Stimulated activated CD8-positive, alpha-beta memory T cell treated with anti-CD3 and anti-CD28 coated beads, Interleukin-12 subunit alpha, Interleukin-12 subunit beta, amount 100 ng/mL, for 4 hours (primary cell): Measurements from ENCODE around the gene HIC2.
"Not testable (repeated sequence)": the region's sequence is repeated elsewhere in the genome, so short reads cannot be mapped to it uniquely, and the experiment has no call there.

ENCODE experiments used
- DNase-seq: peaks from one replicate; pipeline ENCODE4 v3.0.0-alpha.2; 2020; ENCODE audit warnings: low read depth

The HIC2 gene

DNA sequence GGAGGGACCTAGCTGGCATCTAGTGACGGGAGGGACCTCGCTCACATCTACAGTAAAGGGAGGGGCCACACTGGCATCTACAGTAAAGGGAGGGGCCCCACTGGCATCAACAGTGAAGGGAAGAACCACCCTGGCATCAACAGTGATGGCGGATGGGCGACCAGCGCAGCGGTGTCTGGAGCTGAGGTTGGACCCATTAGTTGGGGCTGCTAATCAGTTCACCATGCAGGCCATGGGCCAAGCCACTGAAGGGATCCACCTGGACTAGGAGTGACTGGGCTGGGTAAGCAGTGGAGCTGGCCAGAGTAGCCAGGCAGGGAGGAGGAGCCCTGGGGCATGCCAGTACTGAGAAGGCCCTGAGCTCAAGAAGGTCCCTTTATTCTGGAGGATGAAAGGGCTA lies 73.4 kb downstream of the HIC2 start:
- not testable (repeated sequence) for DNase-seq

GRCh38 chr22:21492271-21492670 lies 75.1 kb downstream of the HIC2 start:
- not testable (repeated sequence) for DNase-seq

DNA sequence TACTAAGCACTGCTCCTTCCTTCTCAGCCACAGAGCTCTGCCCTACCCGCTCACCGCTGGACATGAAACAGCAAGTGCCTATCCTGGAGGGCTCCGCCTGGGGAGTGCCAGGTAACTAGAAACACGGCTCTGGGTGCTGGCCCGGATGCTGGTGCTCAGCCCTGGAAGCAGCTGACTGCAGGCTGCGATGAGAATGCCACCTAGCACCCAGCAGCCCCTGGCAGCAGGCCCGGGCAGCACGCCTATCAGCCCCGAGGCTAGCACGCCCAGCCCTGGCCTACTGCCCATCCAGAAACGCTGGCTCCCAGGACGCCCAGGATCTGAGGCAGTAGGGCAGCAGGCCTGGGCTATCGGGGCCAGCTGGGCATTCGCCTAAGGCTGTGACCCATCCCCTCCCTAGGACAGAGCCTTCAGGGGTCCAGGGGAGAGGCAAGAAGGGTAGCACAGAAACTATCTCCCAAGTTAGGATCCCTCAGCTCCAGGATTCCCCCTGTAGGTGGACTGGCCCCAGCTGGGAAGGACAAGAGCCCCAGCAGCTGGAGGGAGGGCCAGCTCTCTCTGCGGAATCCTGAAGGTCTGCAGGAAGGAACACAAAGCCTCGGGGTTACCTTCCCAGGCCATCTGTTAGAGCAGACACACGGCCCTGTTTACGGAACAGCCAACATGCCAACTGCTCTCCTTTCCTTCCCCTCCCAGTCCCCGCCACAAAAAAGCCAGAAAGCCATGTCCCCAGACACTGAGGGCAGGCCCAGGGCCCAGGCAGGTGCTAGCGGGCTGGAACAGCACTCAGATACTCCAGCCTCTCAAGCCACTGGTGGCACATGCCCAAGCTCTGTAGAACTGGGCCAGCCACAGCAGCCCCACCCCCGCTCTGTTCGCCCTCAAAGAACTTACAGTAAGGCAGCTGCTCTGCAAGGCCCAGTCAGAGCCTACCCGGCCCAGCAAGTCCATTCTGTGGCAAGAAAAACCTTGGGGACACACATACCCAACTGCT lies 76.9 kb downstream of the HIC2 start:
- DNase-seq = not testable (repeated sequence)

DNA sequence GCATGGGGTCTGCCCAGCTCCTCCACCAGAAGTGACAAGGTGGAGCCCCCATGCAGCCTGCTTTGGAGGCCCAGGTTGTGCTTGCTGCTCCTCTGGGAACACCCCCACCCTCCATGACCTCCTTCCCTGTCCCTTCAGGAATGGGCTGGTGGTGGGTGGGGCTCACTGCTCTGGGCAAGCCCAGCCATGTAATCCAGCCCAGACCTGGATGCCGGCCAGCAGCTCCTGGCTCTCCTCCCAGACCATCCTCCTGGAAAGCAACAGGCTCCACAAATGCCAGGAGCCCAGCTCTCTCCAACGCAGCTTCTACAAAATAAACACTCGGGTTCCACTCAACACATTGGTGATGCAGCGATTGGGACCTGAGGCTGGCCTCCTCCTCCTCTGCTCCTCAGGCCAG lies 80.8 kb downstream of the HIC2 start:
- DNase-seq = not testable (repeated sequence)

DNA sequence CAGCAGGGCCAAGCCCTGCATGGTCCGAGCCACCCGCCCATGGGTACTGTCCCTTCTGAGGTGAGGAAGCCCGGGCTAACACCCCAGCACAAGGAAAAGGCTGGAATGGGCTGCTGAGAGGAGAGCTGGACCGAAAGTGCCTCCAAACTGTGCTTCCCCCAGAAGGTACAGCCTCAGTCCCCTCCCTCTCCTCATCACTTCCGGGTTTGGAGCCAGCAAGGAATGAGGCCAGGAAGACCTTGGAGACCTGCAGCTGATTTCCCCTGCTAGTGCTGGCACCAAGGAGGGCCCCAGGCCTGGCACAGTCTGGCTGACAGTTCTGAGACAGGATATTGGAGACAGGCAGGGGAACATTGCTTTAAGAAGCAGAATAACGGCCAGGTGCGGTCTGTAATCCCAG lies 81.3 kb downstream of the HIC2 start:
- DNase-seq = not testable (repeated sequence)

DNA sequence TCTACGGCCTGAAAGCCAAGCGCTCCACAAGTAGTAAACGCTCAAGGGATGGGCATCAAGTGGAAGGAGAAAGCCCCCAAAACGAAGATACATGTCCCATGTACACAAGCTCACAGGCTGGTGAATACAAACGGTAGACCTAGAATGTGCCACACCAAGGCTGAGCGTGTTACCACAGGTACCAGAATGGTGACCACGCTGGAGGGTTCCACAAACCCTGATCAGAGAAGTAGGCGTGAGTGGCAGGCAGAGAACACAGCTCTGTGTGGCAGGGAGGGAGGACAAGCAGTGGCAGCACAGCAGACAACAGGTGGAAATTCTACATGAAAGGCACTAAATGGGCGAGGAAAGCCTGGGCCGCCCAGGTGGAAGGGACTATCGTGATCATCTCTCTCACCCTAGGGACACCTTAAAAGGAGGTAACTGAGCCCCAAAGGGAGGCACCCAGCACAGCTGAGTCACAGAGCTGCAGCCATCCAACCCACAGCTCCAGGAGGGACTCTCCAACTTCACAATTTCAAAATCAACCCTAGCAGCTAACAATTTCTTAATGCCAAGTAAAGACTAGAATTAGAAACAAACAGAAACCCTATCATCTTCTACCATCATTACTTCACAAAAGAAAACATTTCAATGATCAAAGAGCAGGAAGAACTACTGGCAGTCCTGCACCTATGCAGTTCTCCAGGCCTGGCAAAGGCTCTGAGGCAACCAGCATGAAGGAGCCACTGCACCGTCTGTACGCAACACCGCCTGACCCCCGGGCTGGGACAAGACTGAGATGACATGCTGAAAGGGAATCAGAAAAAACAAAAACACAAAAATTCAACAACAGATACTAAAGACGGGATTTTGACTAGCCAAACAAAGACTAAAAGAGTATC lies 82.7 kb downstream of the HIC2 start:
- DNase-seq = not testable (repeated sequence)
